GM12875 (cell line): Measurements from ENCODE around the gene CCDC88B.

ENCODE experiments used
- H3K4me3 ChIP-seq: one replicate; pipeline ENCODE4 v1.5.1; 2011; ENCODE audit warnings: low read depth, low read length, control low read depth
- TF ChIP-seq, protein P1 (sequence below): IDR thresholded peaks from 2 replicates; pipeline ENCODE4 v1.5.1; 2011; ENCODE audit warnings: low read depth, mild to moderate bottlenecking, control low read depth, inconsistent platforms, low read length, moderate library complexity, borderline replicate concordance; ENCODE audit not compliant: insufficient read depth

CCDC88B gene

GRCh38 chr11:64339754-64340408 is at the start of gene CCDC88B:
TSS of gene CCDC88B (plus strand) at chr11:64340204. CDS start at chr11:64340267, 63 bp downstream.
- peak within 1 kb of the TSS; percentile 58 for H3K4me3 ChIP-seq
- TF ChIP-seq, protein P1, sequence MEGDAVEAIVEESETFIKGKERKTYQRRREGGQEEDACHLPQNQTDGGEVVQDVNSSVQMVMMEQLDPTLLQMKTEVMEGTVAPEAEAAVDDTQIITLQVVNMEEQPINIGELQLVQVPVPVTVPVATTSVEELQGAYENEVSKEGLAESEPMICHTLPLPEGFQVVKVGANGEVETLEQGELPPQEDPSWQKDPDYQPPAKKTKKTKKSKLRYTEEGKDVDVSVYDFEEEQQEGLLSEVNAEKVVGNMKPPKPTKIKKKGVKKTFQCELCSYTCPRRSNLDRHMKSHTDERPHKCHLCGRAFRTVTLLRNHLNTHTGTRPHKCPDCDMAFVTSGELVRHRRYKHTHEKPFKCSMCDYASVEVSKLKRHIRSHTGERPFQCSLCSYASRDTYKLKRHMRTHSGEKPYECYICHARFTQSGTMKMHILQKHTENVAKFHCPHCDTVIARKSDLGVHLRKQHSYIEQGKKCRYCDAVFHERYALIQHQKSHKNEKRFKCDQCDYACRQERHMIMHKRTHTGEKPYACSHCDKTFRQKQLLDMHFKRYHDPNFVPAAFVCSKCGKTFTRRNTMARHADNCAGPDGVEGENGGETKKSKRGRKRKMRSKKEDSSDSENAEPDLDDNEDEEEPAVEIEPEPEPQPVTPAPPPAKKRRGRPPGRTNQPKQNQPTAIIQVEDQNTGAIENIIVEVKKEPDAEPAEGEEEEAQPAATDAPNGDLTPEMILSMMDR: no peak

DNA sequence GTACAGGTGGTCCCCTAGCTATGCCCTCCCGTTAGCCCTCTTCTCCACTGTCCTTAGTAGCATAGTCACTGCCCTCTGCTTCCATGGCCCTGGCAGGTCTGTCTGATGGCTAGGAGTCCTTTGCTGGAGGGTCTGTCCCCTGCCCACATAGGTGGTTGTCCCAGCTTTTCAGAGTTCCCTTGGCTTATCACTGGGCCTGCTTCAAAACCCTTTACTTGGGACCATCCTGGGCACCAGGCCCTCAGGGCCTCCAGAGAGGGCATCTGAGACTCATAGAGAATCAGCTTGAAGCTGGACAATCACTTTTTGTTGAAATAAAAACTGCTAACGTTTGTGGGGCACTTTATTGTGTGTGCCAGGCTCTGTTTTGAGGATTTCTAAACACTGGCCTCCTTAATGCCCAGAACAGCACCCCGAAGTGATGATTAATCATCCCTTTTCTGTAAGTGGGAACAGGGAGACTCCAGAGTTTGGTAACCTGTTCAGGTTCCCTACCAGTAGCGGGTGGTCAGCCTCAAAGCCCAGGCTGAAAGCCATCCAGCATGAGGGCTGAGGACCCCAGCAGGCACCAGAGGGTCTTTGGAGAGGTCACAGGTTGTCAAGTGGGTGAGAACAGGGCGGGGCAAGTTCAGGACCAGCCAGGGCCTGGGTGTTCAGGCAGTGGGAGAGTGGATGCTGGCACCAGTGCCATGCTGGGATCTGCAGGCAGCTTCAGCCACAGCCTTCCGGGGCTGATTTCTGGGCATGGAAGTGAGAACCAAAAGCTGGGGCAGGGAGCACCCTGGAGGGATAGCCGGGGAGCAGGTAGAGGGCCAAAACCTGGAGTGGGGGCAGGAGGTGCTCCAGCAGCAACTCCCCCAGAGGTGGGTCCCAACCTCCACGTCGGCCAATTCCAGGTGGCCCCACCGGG is 49.4 kb upstream of the CCDC88B start:
- no peak overlapping the region for H3K4me3 ChIP-seq
- TF ChIP-seq, protein P1: no peak

DNA sequence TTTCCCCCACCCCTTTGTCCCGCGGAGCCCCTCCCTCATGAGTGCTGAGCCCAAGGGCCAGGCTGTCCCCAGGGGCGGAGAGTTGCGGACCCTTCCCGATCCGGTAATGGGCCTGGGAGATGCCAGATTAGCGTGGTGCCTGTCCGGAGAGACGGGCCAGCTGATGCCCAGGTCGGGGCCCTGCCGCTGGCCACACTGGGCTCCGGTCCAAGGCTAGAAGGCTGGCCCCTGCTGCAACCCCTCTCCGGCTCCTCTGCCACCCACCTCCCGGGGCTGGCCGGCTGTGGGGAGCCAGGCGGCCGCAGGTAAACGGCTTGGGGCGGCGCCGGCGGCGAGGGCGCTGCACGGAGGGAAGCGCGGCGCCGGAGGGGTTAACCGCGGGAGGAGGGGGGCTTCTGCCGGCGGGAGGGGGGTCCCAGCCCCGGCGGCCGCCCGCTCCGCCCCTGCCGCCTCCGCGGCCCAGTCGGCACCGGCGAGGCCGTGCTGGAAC is 48.7 kb upstream of the CCDC88B start, which contains the start of gene KCNK4:
KCNK4 (plus strand) TSS at position 41 of the 490 bp plus-strand sequence. CDS start 1,717 bp downstream, outside the sequence.
- TF ChIP-seq, protein P1: no peak
- no peak within 1 kb of the TSS for H3K4me3 ChIP-seq

DNA sequence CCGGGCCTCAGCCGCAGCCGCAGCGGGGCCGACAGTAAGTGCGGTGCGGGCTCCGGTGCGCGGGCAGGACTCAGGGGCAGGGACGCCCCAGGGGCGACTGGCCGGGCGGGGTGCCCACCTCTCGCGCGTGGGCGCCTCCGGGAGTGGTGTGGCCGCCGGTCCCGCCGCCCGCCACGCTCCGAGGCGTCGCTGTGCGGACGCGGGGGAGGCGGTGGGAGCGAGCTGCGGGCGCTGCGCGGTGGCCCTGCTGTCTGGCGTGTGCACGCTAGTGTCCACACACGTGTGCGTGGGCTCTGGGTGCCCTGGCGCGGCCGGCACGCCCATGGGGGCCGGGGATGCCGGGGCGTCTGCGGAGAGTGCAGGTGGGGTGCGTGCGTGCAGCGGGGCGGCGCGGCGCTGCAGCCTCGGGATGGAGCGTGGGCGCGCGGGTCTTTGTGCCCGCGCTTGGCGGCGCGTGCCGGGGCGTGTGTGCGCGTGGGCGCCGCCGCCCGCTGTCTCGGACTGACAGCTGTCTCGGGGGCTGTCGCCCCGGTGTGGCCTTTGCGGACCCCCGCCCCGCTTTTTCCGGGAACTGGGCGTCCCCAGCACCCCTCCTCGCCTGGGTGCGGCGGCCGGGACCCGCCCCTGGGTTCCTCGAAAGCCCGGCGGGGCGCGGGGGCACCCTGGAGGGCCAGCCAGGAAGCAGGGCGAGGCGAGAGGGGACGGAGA is 48.1 kb upstream of the CCDC88B start:
- H3K4me3 ChIP-seq: no peak overlapping the region
- TF ChIP-seq, protein P1: no peak

- H3K4me3 ChIP-seq: no peak overlapping the region
- TF ChIP-seq, protein P1: no peak
Observed at GRCh38 chr11:64292460-64293254, 47.3 kb upstream of the CCDC88B start.

GRCh38 chr11:64294774-64295173 is 45.2 kb upstream of the CCDC88B start:
- no peak overlapping the region for H3K4me3 ChIP-seq
- TF ChIP-seq, protein P1: no peak
